T-helper 1 cell treated with Interleukin-12 subunit alpha and Interleukin-12 subunit beta and Interleukin-4 antibody, amounts not matched to agents 30 μg/mL and 1 μg/mL, for 36 hours (primary cell): Measurements from ENCODE around the gene ADSL.
A peak's percentile ranks its signal among the peaks of the same experiment; 100 is the strongest.

ENCODE experiments used
- H3K27ac Mint-ChIP-seq: one replicate; pipeline ENCODE4 v1.8.0; 2021; ENCODE audit warnings: mild to moderate bottlenecking, mixed read lengths
- H3K27me3 Mint-ChIP-seq: one replicate; pipeline ENCODE4 v1.8.0; 2021; ENCODE audit warnings: low read depth, mixed read lengths
- H3K36me3 Mint-ChIP-seq: one replicate; pipeline ENCODE4 v1.8.0; 2021; ENCODE audit warnings: low read depth, mixed read lengths
- H3K4me1 Mint-ChIP-seq: one replicate; pipeline ENCODE4 v1.8.0; 2021; ENCODE audit warnings: low read depth, mixed read lengths
- H3K4me3 Mint-ChIP-seq: one replicate; pipeline ENCODE4 v1.8.0; 2021; ENCODE audit warnings: mild to moderate bottlenecking, moderate library complexity, mixed read lengths
- H3K9me3 Mint-ChIP-seq: one replicate; pipeline ENCODE4 v1.8.0; 2021; ENCODE audit warnings: mixed read lengths

Gene ADSL

DNA sequence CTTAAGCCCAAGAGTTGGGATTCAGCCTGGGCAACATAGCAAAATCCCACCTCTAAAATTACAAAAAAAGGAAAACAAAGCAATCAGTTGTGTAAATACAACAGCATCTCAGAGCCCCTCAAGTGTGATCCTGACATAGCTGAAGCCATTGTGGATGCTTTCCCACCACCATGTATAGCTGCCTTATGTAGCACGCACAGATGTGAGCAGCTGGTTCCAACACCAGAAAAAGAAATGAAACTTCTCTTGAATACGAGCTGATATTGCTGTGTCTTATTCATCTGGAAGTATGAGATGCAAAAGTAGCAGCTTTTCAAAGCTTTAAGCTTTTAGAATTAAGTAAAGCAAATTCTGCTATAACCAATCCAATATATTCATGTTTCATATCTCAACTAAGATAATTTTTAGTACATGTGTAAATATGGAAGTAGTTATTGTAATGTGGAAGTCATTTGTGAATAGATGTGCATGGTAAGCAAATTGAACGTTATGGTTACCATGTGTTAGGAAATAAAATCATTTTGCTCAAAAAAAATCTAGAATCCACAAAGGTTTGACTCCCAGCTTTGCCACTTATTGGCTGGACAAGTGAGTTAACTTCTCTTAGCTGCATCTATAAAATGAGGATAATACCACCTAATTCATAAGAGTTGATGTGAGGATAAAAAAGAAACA, 87.3 kb downstream of the ADSL start:
- H3K27ac Mint-ChIP-seq, result no peak overlapping the region
- H3K27me3 Mint-ChIP-seq, result no peaks in the 10 kb centered on the region
- peaks cover 29% of the 10 kb centered on the region for H3K36me3 Mint-ChIP-seq
- no peaks in the 10 kb centered on the region for H3K9me3 Mint-ChIP-seq
- H3K4me1 Mint-ChIP-seq, result peaks cover 14% of the 10 kb centered on the region
- H3K4me3 Mint-ChIP-seq, result no peak overlapping the region

DNA sequence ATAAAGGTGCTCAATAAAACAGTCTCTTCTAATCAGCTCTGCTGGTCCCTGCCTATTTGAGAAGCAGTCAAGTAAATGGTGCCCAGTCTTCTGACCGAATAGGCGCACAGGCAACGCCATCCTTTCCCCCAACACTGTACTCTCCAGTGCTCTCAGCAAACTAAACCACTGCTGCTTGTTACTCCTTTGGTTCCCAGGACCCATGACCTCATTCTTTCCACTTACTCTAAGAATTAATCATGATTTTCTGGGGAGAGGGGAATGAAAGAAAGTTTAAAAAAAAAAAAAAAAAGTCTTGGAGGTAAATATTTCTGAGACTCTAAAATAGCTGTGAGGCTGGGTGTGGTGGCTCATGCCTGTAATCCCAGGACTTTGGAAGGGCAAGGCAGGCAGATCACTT, 87.8 kb downstream of the ADSL start:
- H3K27ac Mint-ChIP-seq, result no peak overlapping the region
- H3K4me3 Mint-ChIP-seq, result no peak overlapping the region
- peaks cover 23% of the 10 kb centered on the region for H3K36me3 Mint-ChIP-seq
- no peaks in the 10 kb centered on the region for H3K27me3 Mint-ChIP-seq
- peaks cover 16% of the 10 kb centered on the region for H3K4me1 Mint-ChIP-seq
- H3K9me3 Mint-ChIP-seq, result no peaks in the 10 kb centered on the region

DNA sequence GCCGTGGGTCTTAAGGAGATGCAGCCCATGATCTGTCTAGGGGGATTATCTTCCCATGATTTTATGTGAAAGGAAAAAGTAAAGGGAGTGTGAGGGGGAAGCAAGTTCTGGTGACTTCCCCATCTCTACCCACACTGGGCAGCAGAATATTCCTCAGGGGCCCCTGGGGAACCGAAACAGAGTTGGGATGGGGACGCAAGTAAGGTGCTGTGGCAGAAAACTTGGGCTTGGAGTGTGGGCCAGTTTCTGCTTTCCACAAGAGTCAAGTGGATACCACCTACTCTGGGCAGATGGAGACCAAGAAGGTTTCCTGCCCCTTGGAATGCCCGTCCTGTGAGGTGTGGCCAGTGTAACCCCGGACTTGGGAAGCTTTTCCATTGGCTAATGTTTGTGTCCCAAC, 88.4 kb downstream of the ADSL start:
- Mint-ChIP-seq H3K36me3 (peaks cover 18% of the 10 kb centered on the region), H3K27me3 (no peaks in the 10 kb centered on the region), H3K4me1 (peaks cover 16% of the 10 kb centered on the region), H3K27ac (no peak overlapping the region), H3K4me3 (no peak overlapping the region), H3K9me3 (no peaks in the 10 kb centered on the region)

DNA sequence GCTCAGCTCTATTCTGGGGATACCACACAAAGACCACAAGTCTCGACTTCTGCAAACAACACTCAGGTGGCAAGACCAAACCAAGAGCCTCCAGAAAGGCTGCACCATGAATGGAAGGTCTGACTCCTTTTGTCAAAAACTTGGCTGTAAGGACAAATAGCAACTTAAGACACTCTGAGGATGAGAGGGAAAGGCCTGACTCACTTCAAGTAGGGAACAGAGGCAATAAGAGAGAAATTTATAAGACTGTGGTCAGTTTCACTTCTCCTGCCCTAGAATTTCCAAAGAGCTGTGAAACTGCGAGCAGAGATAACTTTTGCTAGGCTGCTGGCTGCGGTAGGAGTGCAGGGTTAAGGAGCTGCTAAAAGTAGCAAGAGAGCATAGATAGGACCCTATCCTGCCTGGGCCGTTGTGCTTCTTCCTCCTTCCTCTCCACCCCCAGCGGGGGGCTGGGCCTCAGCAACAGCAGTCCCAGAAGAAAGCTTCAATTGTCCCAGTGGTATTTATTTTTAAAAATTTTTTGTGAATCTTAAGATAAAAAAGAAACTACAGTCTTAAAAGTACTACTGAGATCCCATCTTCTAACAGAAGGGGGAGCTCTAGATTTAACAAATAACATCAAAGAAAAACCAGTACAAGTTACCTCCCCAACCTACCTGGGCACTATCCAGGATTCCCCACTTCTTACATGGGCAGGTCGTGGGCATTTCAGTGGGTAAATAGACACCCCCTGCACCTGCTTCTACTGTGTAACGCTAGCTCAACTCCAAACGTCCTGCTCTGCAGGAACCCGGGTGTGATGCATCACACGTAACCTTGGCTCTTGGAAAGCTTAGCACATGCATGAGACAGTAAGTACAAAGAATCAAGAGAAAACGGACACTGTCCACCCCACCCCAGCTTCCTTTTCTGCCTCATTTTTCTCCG, 90.5 kb downstream of the ADSL start:
- H3K4me3 Mint-ChIP-seq, result no peak overlapping the region
- no peaks in the 10 kb centered on the region for H3K9me3 Mint-ChIP-seq
- H3K36me3 Mint-ChIP-seq, result peaks cover 13% of the 10 kb centered on the region

More for the DNA sequence above, 90.5 kb downstream of the ADSL start:
- peaks cover 24% of the 10 kb centered on the region for H3K4me1 Mint-ChIP-seq
- H3K27me3 Mint-ChIP-seq, result no peaks in the 10 kb centered on the region
- peak overlapping the region; percentile 41 for H3K27ac Mint-ChIP-seq
